ENCODE data around the gene VAMP8.

- TF ChIP-seq CTCF (IDR thresholded peaks at IDR 0.05) (no peak), ZFX (IDR thresholded peaks at IDR 0.05; ENCODE audit: borderline replicate concordance) (no peak)
Measured at GRCh38 chr2:85577063-85577385, 362 bp upstream of the VAMP8 start.

Measured in 22Rv1 (cell line).